HG03066 (cell line): ENCODE data around the gene ULK4.

Source experiments
- ATAC-seq: cut with Tn5 transposase; IDR thresholded peaks from one replicate; pipeline ENCODE4 v1.9.1; 2021; ENCODE audit warnings: low read depth; ENCODE audit not compliant: unreplicated experiment

ULK4 gene

DNA sequence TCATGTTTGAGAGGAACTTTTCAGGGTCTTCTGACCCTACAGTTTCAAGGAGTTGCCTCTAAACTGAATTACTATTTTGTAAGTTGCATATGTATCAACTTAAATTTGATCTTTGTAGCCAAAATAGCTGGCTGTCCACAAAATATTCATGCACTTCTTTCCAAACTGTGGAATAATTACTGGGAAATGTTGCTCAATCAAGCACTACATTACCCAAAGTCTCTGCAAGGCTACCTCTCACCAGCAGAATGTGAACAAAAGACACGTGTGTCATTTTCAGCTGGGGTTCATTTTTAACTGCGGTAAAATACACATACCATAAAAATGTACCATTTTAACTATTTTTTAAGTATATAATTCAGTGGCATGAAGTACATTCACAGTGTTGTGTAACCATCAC is 442.2 kb downstream of the ULK4 start:
- no peak for ATAC-seq

DNA sequence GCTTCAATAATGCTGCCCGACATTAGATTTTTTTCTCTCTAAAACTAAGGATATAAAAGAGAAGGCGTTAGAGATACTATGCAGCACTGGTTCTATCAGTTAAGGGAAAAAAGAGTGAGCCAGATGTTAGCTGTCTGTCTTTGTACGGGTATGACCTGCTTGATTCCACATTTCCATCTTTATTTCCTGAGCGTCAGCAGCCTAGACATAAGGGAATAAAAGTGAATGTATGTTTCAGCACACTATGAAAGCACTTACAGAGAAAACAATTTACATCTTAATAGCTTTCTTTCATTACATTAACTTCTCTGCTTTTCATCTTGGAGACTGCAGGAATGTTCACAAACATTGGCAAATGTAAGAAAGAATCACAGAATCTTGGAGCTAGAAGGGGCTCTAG is 443.3 kb downstream of the ULK4 start:
- ATAC-seq, result no peak

DNA sequence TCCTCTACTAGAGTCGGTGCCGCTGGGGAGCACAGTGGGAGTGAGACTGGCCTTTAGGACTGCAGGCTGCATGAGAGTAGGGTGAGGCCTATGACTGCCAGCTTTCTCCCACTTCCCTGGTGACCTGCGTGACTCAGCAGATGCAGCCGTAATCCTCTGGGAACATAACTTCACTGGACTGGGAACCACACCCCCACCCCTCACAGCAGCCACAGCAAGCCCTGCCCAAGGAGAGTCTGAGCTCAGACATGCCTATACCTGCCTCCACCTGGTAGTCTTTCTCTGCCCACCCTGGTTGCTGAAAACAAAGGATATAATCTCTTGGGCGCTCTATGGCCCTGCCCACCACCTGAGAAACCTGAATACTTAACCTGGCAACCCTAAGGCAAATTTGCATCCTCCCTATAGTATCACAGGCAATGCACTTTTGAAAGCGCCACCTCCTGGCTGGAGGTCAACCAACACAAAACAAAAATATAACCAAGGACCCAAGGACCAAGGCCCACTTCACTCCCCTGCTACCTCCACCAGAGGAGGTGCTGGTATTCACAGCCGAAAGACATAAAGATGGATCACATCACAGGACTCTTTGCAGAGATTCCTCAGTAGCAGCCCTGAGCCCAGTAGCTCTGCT is 453.7 kb downstream of the ULK4 start:
- no peak for ATAC-seq

DNA sequence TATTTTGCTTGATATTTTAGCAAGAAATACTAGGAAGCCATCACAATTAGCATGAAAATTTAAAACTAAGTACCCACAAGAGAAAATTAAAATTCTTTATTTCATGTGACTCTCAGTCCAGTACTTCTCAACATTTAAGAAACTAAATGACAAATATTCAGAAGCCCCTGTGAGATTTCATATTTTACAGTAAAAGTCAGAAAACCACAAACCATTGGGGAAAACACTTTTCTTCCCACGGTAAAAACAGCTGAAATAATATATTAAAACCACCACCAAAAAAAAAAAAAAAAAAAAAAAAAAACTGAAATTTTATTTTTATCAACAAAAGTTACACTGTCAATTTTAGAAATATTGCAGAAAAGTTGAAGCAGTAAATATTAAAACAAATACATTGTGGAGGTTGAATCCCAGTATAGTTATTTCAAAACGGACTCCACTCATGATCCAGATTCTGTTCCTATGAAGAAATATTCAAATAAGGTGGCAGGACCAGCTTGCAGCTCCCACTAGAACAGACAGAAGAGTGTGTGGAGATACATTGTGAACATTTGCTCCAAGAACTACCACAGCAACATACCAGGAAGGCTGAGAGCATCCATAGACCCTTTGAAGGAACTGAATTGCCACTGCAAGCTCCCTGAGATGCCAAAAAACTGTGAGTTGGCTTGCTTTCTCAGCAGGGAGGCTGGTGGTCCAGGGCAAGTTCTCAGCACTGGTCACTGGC is 454.4 kb downstream of the ULK4 start:
- no peak for ATAC-seq

DNA sequence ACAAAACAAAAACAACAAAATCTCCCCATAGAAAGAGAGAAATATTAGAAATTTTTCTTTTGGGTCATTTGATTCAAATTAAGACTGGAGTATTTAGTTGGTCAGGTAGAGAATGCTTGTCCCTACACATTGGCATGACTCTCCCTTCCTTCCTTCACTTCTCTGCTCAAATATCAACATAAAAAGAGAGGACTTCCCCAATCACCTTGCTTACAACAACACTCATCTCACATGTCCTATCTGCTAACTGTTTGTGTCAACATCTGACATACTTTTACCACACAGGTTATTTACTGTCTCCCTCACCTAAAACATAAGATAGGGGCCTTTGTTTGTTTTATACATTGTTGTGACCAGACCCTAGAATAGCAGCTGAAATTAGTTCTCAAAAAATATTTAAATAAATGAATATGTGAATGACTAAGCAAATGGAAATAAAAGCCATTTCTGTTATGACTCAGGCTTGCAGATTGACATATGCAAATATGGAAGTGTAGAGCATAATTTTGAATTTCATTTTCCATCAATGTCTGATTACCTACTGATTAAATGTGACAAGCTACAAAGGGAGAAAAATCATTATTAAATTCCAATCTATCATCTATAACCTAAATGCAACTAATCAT is 457.8 kb downstream of the ULK4 start:
- no peak for ATAC-seq

DNA sequence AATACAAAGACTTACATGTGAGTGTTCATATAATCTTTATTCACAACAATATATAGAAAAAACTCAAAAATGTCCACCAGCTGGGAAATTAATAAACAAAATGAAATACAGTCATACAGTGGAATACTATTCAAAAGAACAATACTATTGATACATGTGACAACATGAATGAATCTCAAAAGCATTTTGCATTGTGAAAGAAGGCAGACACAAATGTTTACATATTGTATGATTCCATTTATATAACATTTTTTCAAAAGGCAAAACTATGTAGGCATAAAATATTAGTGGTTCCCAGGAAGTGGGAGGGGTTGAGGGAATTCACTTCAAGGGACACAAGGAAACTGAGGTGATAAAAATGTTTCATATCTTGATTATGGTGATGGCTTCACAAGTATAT is 459.4 kb downstream of the ULK4 start:
- ATAC-seq, result no peak

DNA sequence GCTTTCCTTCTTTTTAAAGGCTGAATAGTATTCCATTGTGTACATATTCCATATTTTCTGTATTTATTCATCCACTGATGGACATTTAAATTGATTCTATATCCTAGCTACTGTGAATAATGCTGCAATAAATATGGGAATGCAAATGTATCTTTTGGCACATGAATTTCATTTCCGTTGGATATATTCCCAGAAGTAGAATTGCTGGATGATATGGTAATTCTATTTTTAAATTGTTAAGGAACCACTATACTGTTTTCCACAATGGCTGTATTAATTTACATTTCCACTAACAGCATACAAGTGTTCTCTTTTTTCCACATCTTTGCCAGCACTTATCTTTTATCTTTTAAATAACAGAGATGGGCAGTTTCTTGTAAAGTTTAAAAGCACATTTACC is 459.9 kb downstream of the ULK4 start:
- no peak for ATAC-seq

DNA sequence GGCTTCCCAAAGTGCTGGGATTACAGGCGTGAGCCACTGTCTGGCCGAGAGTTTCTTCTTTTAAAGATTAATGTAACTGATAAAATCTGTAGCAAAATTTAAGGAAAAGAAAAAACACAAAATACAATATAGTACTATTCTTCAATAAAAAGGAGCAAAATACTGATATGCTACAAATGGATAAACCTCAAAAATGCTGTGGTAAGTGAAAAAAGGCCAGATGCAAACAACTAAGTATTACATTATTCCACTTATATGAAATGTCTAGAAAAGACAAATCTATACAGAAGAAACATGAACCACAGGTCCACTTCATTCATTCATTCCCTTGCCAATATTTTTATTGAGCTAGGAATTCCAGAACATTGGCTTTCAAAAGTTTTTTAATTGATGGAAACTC is 463.1 kb downstream of the ULK4 start:
- no peak for ATAC-seq

DNA sequence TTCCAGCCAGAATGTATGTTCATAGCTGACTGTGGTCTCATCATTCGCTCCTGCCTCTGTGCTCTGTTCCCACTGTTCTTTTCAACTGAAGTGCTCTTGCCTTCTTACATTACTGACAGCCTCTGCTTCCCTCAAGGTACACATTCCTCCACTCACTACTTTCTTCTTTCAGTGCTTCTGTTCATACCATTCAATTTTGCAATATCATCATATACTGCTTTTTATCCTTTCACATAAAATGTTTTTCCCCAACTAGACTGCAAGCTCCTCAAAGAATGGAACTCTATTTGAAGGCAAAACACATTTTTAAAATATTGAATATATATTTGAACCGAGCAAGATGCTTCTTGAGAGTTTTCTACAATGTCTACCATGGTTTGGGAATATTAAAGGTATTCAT is 471.5 kb downstream of the ULK4 start:
- ATAC-seq, result no peak

DNA sequence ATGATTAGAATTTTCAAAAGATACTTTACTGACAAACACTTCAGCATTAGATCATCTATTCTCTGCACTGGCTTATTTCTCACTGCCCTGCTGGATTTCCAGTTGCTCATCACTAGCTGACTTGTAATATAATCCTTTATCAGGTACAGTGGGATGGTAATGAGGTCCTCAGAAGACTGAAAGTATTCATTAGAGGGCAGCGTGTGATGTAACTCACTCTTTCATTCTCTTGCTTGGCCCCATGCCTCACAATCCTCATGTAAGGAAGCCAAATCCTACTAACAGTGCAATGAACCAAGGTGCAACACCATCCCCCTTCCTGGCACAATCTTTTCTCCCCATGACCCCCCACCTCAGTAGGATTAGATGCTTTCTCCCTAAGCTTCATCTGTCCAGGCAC is 472.7 kb downstream of the ULK4 start:
- no peak for ATAC-seq

DNA sequence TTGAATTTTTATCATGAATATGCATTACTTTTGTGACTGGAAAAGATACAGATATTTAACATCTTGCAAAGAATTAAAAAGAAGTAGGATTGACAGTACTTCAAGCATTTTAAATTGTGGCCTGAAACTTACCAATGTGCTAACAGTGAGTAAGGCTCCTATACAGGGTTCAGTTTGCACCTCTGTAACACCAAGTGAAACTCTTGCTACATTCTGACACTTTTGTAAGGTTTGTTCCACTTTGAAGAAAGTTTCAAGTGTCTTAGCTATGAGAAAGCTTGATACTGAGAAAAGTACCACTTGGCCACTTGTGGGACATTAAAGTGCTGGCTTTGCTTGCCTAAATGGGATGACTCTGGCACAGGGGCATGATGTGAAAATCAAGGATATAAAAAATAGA is 473.4 kb downstream of the ULK4 start:
- no peak for ATAC-seq

DNA sequence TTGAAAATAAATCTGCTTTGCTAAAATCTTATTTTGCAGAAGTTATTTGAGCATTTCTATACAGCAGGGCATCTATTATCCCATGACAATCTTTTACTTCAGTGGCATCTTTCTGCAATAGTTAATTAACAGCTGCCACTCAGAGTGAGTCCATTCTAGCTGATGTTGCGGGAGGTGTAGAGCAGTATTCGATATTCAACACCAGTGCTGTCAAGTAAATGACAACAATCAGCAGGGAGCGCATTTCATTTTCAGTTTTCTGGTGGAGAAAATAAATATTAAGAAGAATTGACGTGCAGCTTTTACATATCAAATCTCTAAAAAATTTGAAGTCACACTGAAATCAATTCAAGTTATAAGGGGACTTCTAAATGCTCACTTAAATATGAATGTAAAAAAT is 476.4 kb downstream of the ULK4 start:
- ATAC-seq, result no peak

DNA sequence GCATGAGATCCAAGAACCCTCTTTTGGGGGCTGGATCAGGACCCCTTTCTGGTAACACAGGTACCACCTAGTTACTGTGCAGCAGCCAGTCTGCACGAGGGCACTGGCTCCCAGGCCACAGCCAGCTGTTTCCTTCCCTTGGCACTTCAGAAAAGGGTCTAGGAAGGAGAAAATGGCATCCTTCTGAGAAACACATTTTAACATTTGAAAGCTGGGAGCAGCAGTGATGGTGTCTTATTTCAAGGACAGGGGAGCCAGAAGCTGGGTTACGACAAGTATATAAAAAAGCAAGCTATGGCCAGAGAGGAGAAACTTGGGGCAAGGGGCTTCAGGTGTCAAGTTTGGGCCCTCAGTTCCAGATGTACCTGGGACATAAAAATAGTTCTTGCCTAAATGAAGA is 479.8 kb downstream of the ULK4 start:
- ATAC-seq, result no peak

DNA sequence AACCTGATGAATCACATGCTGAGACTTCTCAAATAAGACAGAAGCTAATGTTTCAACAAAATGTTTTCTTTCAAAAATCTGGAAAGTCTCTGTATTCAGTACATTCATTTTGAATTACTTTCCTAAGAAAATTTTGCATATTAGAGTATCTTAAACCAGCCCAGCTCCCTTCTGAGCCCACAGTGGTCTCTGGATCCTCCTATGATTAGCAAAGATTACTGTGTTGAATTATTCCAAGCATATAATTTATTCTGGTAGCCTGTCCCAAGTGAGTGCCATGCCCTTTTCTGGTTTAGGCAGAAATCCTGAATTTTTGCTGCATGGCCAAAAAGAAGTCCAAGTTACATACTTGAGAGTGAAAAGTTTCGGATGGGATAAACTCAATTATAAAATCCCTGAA is 483.6 kb downstream of the ULK4 start:
- no peak for ATAC-seq

DNA sequence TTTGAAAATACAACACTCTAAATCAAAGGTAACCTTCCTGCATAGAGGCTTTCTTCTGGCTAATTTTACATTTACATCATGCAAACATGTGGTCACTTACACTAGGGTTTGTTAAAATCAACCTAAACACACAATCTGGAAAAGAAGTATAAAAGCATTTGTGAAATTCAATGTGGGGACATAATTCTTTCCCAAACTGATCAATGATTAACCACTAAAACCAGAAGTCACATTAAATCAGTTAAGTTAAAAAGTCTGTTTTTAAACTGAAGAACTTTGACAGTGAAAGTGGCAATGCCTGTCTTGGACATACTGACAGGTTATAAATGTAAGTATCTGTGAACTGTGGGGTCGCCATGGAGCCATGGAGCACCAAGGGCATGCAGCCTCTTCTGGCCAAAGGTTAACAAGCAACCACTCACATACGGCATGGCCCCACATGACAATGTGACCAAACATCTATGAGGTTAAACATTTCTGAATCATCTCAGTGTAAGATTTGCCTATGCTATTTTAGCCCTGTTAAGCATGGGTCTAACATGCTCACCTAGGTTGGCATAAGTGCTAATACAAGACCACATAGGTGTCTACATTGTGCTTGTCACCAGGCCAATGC is 484.4 kb downstream of the ULK4 start:
- no peak for ATAC-seq

DNA sequence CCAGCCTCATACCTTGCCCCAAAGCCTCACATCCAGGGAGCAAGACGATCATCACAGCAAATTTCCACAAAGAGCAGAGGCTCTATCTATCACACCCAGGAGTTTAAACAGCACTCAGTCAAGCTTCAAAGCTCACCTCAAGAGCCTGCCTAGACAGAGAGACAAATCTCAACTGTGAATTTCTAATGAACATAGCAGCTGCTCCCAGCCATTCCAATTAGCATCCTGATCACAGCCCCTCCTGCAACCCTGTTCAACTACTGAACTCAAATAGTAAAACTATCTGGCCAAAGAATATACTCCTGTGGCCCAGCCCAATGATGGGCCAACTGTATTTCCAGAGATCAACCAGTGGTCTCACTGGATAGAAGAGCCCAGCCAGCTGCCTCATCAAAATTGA is 492.8 kb downstream of the ULK4 start:
- no peak for ATAC-seq

DNA sequence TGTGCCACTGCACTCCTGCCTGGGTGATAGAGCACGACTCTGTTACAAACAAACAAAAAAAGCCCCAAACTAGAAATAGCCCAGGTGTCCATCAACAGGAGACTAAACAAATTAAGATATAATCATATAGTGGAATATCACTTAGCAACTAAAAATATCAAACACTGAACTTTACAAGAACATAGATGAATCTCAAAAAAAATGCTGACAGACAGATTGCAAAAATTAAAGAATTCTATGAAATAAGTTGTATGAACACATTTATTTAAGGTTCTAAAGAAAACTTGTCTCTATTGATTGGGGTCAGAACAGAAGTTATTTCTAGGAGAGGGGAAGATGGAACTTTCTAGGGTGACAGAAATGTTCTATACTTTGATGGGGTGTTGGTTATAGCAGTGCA is 494.4 kb downstream of the ULK4 start:
- no peak for ATAC-seq

DNA sequence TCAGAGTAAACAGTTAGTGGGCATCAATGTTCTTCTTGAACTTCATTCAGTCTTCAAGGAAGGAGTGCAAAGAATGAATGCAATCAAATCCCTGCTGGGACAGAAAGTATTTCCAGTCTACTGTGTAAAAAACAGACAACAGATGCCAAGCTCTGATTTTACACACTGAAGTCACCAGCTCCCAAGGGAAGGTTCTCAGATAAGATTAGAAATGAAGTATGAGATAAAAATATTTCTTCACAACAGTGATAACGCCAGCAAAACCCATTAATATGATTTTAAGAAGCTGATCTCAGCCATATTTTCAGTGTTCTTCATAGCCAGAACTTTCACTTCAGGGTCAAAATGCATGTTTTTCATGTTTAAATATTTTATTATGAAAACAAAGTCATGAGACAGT is 497.0 kb downstream of the ULK4 start:
- no peak for ATAC-seq

DNA sequence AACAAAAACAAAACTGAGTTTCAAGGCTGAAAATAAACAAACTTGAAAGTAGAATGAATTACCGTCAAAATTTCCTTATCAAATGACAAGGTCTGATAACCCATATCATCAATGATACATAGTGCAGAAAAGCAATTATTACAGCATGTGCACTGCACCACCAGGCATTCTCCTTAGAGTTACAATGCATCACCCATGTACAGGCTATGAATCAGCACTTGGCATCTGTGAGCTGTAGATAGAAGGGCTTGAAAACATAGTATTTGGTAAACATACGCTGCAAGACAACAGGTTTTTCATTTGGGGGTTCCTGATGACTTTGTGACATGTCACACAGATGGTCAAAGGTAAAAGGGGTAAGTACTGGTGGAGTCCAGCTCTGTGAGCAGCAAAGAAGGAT is 497.5 kb downstream of the ULK4 start:
- no peak for ATAC-seq

DNA sequence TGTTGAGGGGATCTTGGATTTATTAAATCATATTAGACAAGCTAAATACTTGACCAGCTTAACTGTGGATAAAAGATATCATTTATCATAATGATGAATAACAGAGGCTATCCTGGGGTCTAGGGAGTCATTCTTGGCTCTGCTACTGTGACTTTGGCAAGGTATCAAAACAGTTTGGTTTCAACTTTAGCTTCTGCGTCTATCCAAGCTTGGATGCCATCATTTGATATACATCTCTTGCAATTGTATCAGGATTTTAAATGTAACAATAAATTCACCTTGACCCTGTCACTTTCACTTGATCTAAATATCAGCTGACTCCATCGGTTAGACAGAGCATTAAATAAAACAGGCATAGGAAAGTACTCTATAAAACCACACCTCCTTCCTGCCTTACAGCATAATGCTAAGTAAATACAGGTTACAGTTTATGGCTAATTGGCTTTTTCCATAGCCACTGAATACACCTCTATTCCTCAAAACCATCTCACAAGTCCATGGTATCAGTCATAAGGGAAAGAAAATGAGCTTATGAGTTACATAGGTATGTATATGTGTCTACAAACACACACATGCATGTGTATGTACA is 499.7 kb downstream of the ULK4 start:
- ATAC-seq, result no peak

DNA sequence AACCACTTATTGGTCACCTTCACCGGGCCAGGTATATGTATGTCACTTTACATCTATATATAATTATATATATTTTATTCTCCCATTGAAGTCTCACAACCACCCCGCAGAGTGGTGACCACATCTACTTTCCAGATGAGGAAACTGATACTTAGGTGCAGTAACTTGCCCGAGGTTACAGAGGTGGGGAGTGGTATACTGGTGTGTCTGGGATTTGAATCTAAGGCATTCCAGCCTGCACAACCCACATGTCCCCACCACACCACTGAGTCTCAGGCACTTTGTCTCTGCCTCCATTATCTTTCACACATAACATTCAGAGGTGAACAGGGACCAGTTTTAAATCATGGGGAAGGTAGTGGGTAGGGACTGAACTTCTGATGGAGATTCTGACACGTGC is 501.2 kb downstream of the ULK4 start:
- no peak for ATAC-seq
